ENCODE data around the gene KRT83. TPM values are rescaled to one million over a fixed set of nuclear protein-coding genes. Genes with fewer than 3 reads are reported as not detected.

KRT83 gene
- total RNA-seq, 4 donors from 2014 or later = not detected

- TF ChIP-seq, protein P1, sequence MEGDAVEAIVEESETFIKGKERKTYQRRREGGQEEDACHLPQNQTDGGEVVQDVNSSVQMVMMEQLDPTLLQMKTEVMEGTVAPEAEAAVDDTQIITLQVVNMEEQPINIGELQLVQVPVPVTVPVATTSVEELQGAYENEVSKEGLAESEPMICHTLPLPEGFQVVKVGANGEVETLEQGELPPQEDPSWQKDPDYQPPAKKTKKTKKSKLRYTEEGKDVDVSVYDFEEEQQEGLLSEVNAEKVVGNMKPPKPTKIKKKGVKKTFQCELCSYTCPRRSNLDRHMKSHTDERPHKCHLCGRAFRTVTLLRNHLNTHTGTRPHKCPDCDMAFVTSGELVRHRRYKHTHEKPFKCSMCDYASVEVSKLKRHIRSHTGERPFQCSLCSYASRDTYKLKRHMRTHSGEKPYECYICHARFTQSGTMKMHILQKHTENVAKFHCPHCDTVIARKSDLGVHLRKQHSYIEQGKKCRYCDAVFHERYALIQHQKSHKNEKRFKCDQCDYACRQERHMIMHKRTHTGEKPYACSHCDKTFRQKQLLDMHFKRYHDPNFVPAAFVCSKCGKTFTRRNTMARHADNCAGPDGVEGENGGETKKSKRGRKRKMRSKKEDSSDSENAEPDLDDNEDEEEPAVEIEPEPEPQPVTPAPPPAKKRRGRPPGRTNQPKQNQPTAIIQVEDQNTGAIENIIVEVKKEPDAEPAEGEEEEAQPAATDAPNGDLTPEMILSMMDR (IDR thresholded peaks at IDR 0.05; ENCODE audit: low read depth) = no peak
Measured at GRCh38 chr12:52280319-52280795, 40.8 kb downstream of the KRT83 start.

GRCh38 chr12:52279422-52280318 is 41.5 kb downstream of the KRT83 start:
- TF ChIP-seq, protein P1 (IDR thresholded peaks at IDR 0.05; ENCODE audit: low read depth) = no peak

GRCh38 chr12:52278575-52279421 is 42.4 kb downstream of the KRT83 start:
- TF ChIP-seq, protein P1 (IDR thresholded peaks at IDR 0.05; ENCODE audit: low read depth) = no peak

- TF ChIP-seq, protein P1 (IDR thresholded peaks at IDR 0.05; ENCODE audit: low read depth) = no peak
Measured at GRCh38 chr12:52277486-52278245, 43.5 kb downstream of the KRT83 start.

GRCh38 chr12:52275686-52276085 is 45.5 kb downstream of the KRT83 start:
- TF ChIP-seq, protein P1 (IDR thresholded peaks at IDR 0.05; ENCODE audit: low read depth) = no peak

DNA sequence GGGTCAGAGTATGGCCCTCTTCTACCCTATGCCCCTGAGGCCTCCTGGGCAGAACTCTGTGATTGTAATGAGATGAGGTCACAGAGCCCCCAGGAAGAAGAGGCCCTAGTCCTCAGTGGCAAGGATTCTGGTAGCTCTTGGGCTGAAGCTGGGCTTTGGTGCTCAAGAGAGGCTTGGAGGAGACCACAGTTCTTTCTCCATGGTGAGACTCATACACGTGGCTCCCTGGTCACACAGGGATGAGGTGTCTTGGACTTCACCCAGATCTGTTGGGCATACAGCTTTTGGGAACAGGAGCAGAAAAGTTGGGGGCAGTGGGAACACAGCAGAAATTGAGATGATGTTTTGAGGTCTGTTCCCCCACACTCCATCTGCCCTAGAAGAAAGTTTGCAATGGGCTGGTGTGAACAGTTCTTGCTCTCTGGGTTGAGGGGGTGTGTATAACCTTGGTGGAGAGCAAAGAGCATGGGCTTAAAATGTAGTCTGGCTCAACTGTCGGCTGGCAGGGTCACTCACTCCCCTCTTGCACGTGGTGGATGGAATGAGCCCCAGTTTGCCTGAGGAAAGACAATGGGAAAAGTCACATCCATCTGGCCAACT is 46.6 kb downstream of the KRT83 start, which contains the start of gene KRT86:
Gene KRT86 (plus strand): TSS at position 125 of the 600 bp plus-strand sequence. CDS start 27,272 bp downstream, outside the sequence.
- TF ChIP-seq, protein P1 (IDR thresholded peaks at IDR 0.05; ENCODE audit: low read depth) = no peak

All from subcutaneous adipose tissue (tissue), 4 donors.